GM18861 (cell line): Measurements from ENCODE around the gene PFDN6.
A peak's percentile ranks its signal among the peaks of the same experiment; 100 is the strongest.

Experiments
- ATAC-seq: cut with Tn5 transposase; IDR thresholded peaks from one replicate; pipeline ENCODE4 v1.9.1; 2021; ENCODE audit not compliant: unreplicated experiment

PFDN6 gene

DNA sequence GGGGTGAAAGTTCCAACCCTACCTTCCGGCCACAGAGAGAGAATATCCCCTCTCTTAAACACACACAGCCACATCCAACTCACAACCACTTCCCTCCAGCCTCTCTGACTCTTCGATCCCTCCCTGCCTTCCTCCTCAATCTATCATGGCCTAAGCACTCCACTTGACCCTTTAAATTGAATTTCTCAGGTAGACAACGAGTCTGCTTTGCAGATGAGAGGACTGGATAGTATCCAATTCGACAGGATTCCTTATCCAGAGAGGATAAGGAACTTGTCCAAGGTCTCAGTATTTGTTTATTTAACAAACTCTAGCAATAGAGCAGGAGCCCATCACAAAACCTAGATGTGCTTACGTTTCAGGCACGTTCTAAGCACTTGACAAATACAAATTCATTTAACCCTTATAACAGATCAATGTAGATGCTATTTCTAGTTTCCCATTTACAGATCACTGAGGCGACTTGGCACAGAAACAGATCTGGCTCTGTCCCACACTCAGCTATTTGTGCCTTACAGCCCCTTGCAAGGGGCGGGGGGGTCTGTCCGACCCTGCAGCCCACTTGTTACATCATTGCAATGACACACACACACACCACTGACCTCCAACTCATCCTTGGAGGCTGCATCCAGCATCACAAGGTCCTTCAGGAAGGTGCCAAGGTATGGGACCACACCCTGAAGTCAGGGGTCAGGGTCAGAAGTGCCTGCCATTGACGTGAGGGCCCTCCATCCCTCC, 4.9 kb downstream of the PFDN6 start:
- ATAC-seq, result no peak

DNA sequence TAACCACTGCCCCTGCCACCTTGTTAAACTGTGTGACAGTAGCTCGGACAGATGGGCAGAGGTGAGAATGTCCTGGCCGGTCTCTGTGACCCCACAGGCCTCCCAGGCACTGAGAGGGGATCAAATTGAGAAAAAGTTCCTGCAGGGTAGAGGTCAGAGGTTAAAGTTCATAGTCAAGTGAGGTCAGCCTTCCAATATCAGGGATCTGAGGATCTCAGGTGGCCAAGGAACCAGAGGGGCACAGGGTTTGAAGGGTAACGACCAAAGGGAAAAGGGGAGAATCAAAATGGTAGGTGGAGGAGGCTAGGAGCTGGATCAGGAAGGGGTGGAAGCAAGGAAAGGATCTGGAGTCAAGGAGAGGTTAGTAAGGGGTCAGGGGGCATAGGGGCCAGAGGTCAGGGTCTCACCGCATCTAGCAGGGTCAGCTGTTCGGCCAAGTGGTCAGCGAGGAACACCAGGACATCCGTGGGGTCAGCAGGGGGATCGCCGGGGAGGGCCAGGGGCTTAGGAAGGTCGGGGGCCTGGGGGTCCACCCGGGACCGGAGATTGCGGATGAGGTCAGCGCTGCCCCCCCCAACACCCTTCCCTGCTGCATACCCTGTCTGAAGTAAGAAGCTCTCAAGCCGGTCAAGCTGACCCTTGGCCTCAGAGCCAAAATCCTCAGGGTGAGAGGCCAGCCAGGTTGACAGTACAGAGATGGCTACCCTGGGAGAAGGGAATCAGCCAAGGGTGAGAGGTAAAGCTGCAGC, 6.4 kb downstream of the PFDN6 start:
- no peak for ATAC-seq

DNA sequence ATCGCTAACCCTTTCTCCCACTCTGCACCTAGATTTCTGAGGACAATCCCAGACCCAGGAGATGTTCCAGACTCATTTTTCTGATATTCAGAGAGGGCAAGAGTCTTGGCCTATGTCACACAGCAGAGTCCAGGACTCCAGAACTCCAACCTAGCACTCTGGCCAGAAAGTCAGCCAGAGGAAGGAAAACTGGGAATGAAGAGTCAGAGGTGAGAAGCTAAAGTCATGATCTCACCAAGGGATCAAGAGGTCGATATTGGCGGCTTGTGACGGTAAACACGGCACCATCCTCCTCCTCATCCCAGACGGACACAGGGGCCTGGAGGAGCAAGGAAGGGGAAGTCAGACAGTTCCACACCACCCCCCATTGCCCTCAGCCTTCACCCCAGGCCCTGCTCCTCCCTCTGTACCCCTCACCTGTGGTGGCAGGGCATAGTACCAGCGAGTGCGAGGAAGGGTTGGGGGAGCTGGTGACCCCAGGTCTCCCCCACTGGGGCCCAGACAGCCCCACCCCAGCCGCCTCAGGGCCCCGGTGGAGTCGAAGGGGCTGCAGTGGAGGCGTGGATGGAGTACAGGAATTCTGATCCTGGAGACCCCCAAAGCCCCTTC, 7.5 kb downstream of the PFDN6 start:
- no peak for ATAC-seq

DNA sequence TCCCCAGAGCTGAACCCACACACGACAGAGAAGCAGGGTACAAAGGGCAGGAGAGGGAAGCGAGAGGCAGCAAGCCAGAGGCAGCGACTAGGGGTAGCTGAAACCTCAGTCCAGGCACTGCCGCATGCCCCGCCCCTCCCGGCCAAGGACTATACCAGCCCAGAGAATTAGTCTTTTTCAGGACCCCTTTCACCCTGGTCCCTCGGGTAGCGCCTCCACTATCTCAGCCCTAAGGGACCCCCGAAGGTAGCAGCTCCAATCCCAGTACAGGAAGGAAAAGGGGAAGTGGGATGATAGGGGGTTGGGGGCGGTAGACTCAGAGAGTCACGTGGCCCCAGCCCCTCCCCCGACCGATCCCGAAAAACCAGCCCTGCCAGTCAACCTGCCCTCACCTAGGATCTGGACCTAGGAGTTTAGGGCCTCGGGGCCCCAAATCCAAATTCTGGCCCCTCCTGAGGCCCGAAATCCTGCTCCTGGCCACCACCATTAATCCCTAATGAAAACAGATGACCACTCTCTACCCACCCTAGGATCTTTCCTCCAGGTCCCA, 8.1 kb downstream of the PFDN6 start:
- no peak for ATAC-seq

DNA sequence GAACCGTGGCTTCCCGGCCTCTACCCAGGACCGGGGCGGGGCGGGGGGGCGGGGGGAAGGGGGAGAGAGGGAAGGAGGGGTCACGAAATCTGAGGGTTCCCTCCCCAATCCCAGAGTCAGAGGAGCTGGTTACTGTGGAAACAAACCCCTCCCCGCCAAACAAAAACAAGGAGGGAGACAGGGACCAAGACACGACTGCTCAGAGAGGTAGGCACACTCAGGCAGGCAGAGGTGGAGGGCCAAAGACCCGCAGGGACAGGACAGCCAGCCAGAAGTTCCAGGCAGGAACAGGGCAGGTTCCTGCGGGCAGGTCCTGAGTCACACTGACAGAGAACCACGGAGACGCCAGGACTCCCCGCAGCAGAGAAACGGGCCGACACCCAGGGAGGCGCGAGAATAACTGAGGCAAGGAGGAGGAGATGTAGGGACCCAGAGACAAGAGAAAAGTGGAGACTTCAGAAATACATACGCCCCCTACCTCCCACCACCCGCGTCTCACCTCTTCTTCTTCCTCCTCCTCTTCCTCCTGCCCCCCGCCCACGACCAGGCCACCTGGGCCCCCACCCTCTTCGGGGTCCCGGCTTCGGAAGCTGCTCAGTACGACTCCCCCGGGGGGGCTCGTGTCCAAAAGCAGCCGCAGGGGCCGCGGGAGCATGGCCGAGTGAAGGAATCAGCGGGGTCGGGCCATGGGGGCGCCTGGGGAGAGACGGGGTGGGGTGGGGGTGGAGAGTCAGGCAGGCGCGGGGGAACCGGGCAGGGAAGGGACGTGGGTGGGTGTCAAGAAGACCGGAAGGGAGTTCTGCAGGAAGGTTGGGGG, 8.8 kb downstream of the PFDN6 start:
- ATAC-seq, result no peak

DNA sequence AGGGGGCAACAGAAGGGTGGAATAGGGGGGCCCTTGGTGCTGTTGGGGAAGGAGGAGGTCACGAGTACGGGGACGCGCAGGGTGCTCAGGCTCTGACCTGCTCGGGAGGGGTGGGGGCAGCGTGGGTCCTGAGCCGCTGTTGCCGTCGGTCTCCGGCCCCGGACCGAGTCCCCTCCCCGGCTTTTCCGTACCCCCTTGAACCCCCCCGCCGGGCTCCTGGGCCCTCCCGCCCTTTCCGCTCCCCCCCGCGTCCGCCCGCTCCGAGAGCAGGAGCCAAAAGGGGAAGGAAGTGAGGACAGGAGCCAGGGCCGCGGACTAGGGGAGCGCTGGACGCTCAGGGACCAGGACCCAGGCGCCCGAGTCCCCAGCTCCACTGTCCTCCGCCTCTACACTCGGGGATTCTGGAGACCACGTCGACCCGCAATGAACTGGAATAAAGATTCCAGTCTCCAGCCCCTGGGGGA, 9.4 kb downstream of the PFDN6 start, which contains the start of gene RGL2:
Gene RGL2 (minus strand): TSS at position 170 of the 464 bp plus-strand sequence. CDS start 332 bp downstream, outside the sequence.
- ATAC-seq, result peak; percentile 5

DNA sequence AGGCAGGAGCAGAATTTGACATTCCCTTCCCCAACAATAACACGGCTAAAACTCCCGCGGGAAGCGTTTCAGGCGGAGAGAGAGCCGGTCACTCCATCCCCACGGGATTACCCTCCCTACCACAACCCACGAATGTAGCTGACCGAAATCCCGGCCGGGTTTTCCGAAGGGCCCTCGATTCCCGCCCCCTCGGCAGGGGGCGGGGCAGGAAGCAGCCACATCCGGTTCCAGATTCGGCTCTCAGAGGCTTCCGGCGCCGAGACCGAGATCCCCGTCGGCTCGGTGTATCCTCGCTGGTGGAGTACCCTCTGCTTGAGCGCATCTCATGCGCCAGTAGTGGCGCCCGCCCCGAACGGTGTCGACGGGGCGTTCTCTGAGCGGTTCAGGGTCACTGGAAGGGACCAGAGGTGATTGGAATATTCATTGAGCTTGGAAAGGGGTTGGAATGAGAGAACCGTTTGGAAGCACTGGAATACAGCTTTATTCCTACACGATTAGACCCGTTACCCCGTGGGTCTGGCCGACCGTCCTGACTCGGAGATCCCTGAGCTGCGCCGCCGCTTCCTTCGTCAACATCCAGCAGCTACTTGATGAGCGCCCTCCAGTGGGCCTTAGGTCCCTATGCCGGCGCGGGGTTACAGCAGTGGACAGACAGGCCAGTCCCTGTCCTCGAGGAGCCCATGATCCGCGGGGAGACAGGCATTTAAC, 10.0 kb downstream of the PFDN6 start:
- ATAC-seq, result peak; percentile 72

DNA sequence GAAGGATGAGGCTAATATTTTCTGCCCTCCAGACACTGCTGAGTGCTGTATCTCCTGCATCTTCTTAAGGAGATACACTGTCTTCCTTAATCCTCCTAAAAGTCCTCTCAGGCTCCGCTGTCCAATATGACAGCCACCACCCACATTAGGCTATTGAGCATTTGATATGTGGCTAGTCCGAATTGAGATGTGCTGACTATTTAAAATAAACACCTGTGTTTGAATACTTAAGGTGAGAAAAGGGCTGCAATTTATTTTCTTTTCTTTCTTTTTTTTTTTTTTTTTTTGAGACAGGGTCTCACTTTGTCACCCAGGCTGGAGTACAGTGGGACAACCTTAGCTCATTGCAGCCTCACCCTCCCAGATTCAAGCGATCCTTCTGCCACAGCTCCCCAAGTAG, 12.5 kb downstream of the PFDN6 start:
- no peak for ATAC-seq

DNA sequence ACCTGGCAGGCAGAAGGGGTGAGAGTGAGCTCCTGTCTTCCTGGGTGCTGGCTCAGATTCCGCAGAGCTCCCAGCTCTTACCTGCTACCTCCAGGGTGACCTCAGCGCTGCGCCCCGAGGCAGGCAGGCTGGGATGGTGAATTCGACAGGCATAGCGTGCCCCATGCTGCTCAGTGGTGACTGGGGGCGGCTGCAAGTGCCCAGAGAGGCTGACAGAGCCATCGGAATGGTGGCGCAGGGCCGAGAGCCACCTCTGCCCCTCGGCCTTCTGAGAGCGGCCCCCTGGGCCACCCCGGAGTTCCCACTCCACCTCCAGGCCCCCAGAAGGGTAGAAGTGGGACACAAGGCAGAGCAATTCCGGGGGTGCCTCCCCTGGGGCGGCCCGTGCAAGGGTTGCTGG, 14.8 kb downstream of the PFDN6 start:
- no peak for ATAC-seq

DNA sequence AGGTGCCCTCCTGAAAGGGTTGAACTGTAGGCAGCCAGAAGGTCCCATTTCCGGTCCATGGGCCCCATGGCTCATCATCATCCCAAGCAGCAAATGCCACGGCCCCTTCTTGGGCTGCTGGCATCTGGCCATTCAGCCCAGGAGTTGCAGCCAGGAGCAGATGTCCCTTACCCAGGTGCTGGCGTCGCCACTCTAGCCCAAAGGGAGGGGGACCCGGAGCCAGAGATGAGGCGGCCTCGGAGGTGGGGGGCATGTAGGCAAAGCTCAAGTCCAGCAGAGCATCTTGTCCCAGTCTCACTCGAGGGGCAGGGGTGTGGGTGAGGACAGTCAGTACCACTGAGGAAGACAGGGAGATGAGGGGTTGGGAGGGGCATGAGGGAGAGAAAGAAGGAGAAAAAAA, 15.7 kb downstream of the PFDN6 start:
- no peak for ATAC-seq

DNA sequence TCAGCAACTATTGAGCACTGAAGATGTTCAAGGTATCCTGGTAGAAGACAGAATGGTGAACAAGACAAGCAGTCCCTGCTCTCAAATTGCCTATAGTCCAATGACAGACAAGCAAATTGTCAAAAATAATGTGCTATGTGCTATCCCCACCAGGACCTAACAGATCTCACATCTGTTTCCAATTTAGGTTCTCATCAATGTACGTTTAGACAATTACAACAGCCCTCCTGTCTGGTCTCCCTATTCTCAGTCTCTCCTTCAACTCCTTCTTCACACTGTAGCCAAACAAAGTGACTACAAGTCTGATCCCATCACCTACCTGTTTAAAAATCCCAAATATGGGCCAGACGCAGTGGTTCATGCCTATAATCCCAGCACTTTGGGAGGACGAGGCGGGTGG, 17.0 kb downstream of the PFDN6 start:
- no peak for ATAC-seq

DNA sequence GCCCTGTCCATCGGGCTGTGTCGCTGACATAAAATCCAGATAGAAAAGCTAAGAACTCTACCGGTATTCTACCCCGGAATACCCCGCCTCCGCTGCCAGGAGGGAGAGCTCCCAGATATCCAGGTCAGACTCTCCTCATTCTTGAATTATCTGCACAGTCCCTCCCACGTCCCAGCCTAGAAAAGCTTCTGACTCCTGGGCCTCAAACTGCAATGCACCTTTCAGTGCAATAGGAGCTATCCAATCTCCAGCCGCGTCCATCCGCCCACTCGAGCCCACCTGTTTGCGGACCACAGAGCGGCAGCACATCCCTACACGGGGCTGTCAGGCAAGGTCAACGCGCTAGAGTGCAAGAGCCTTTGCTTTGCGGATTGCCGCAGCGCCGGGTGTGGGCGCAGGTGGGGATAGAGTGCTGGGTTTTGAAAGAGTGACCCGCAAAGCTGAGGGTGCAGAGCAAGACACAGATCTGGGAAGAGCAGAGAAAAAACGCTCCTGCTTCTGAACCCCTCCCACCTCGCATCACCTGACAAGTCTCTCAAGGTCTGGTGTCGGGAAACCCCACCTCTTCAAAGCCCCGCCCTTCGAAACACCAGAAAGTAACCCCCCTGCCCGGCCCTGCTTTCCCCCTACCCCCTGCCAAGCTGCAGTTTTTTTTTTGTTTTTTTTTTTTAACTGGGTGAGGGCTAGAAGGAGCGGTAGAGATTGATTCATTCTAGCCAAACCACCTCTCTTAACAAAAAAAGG, 23.1 kb downstream of the PFDN6 start:
- peak; percentile 30 for ATAC-seq

DNA sequence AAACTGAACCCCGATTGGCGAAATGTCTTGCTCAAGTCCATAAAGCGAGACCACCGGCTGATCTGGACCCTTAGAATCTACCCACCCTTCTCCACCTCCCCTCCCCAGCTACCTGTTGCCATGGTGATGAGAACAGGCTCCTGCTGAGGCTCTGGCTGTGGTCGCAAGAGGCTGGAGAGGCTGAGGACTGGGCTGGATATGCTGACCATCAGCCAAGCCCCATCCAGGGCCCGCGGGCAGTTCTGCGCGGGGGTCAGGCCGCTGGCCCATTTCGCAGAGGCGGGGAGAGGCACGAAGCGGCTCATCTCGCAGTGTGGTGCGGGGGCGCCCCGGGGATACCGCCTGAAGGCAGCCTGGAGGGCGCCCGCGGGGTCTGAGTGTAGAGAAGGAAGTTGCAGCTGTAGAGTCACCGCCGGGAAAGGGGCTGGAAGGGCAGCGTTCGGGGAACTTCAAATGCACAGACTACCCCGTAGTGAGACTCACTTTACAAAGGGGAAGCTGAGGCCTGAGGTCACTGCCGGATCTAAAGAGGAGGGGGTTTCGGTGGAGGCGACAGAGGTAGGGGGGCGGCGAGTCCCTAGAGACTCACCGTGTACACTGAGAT, 23.8 kb downstream of the PFDN6 start:
- ATAC-seq, result no peak

DNA sequence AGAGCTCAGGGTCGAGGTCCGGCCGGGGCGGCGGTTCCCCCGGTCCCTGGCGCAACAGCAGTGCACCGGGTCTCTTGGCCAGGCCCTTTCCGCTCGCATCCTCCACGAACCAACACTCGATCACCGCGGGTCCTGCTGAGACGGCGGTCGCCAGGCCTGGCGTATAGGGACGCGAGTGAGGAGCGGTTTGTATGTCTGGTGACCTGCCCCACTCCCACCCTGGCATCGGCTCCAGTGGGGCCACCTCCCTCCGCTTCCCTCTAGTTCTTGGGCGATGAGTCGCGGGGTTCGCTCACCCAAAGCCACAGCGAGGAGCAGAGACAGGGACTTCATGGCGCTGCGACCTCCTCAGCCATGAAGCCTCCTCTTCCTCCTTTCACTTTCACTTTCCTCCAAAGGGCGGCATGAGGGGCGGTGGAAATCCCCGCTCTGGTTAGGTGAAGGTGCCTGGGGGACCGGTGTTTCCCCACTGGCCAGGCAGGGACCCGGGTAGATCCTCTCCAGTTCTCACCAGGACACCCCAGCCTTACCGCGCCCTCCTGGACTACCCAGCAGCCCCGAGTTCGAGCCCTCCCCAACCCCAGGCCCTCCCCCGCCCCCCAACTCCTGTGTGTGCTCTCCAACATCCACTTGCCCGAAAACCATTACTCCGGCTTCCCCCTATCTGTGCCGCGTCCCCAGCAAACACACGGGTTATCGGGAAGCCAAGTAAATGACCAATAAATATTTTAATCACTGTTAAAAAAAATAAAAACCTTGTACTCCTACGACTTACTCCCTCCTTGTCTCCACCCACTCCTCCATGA, 24.5 kb downstream of the PFDN6 start, which contains the start of gene TAPBP:
Gene TAPBP (minus strand): TSS at position 370 of the 806 bp plus-strand sequence. CDS start 37 bp downstream, at position 333.
- ATAC-seq, result peak; percentile 32

DNA sequence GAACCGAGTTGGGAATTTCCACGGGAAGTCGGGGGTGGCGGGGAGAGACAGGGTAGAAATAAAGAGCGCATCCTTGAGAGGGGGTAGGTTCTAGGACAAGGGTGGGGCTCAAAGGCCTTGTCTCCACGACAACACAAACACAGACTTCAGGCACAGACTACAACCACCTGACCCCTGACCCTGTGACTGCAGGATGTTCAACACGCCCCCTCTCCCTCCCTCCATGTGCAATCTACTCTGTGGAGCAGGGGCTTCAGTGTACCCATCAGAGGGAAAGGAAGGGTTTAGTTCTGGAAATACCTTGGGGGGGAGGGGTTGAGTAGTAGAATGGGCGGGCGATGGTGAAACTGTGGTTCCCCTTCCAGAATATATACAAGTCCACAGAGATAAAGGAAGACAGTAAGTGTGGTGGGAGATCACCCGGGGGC, 25.1 kb downstream of the PFDN6 start:
- no peak for ATAC-seq

DNA sequence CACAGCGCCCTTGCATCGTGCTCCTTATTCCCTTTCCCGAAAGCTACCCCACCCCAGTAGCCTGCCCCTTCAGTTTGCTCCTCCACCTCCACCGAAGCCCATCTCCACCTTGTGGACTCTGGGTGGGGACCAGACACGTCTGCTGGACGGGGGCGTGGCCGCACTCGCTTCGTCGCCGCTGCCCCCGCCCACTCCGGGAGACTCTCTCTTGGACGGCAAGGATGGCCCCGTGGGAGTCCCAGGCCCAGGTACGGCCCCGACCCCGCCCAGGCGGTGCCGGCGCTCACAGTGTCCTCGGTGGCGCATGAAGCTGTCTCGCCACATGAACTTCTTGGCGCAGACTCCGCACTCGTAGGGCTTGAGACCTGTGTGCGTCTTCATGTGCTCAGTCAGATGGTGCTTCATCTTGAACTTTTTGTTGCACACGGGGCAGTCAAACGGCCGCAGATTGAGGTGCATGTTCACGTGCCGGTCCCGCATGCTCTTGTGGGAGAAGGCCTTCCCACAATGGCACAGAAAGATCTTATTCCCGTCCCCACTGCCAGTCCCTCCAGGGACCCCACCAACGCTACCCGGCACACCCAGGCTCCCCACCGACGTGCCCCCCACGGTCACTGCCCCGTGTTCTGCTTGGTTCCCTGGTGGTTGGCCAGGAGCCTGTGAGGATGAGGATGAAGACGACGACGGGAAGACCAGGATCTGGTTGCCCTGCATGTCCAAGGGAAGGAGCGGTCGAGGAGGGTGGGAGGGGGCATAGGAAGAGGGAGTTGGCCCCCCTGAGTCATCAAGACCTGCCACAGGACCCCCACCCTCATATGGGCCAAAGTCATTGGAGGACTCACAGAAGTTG, 25.8 kb downstream of the PFDN6 start:
- ATAC-seq, result no peak
